Vagina (tissue), 2 donors: Measurements from ENCODE around the gene MACROD2.

Experiments used
- POLR2A ChIP-seq, 2 donors: fragments of 450-650 bp; IDR thresholded peaks; one replicate each; pipeline ENCODE4 v1.6.1; 2017; ENCODE audit warnings: antibody characterized with exemption in 2 of 2, mild to moderate bottlenecking in 2 of 2, moderate library complexity in 2 of 2
- POLR2AphosphoS5 ChIP-seq, 2 donors: sonication (generic); formaldehyde crosslinking; IDR thresholded peaks; one replicate each; pipeline ENCODE4 v1.9.0; 2017; ENCODE audit warnings: antibody characterized with exemption in 2 of 2, mild to moderate bottlenecking in 2 of 2, low read depth in 1 of 2; ENCODE audit not compliant: insufficient read depth in 1 of 2
- TF ChIP-seq, protein P1 (sequence below), 3 experiments: fragments of 450-650 bp in 2 of 3; fragments of 200-600 bp in 1 of 3; sonication (generic) in 1 of 3; IDR thresholded peaks; one replicate each; pipeline ENCODE4 v1.5.1; 2017 to 2019; ENCODE audit warnings: antibody characterized with exemption in 3 of 3, mild to moderate bottlenecking in 2 of 3, moderate library complexity in 2 of 3

DNA sequence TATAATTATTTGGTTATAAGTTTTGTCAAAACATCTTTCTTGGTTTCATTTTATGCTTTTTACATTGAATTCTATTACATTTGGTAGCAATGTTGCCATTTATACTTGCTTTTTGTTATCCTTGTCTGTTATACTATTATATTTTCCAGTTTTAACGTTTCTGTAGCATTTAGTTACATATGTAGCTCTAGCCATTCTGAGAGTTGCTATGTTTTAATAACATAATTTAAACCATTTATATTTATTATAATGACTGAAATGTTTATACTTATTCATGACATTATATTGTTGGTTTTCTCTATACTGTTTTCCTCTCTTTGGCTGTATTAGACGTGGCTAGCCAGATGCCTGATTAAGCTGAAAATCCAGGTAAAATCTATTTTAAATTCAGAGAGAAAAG, 594.1 kb downstream of the MACROD2 start:
- TF ChIP-seq, protein P1, sequence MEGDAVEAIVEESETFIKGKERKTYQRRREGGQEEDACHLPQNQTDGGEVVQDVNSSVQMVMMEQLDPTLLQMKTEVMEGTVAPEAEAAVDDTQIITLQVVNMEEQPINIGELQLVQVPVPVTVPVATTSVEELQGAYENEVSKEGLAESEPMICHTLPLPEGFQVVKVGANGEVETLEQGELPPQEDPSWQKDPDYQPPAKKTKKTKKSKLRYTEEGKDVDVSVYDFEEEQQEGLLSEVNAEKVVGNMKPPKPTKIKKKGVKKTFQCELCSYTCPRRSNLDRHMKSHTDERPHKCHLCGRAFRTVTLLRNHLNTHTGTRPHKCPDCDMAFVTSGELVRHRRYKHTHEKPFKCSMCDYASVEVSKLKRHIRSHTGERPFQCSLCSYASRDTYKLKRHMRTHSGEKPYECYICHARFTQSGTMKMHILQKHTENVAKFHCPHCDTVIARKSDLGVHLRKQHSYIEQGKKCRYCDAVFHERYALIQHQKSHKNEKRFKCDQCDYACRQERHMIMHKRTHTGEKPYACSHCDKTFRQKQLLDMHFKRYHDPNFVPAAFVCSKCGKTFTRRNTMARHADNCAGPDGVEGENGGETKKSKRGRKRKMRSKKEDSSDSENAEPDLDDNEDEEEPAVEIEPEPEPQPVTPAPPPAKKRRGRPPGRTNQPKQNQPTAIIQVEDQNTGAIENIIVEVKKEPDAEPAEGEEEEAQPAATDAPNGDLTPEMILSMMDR (IDR thresholded peaks at IDR 0.05): no peak
- TF ChIP-seq POLR2AphosphoS5 (IDR thresholded peaks at IDR 0.05; ENCODE audit: insufficient read depth in 1 of 2, low read depth in 1 of 2) (no peak), POLR2A (IDR thresholded peaks at IDR 0.05) (no peak)
